GM21390 (cell line): ENCODE data around the gene MACROH2A1.

Experiments
- ATAC-seq: cut with Tn5 transposase; IDR thresholded peaks from one replicate; pipeline ENCODE4 v1.9.1; 2021; ENCODE audit not compliant: unreplicated experiment

MACROH2A1 gene

GRCh38 chr5:135319458-135319857, 79.6 kb downstream of the MACROH2A1 start:
- no peak for ATAC-seq

GRCh38 chr5:135318924-135319323, 80.1 kb downstream of the MACROH2A1 start:
- ATAC-seq: no peak

- no peak for ATAC-seq
Measured at GRCh38 chr5:135318037-135318436, 81.0 kb downstream of the MACROH2A1 start.

GRCh38 chr5:135317286-135317685, 81.7 kb downstream of the MACROH2A1 start:
- ATAC-seq: no peak

- ATAC-seq: no peak
Measured at GRCh38 chr5:135315386-135315785, 83.6 kb downstream of the MACROH2A1 start.

GRCh38 chr5:135313946-135314345, 85.1 kb downstream of the MACROH2A1 start:
- ATAC-seq: no peak

- ATAC-seq: no peak
Measured at GRCh38 chr5:135313405-135313804, 85.6 kb downstream of the MACROH2A1 start.

GRCh38 chr5:135312255-135312935, 86.6 kb downstream of the MACROH2A1 start:
- ATAC-seq: no peak

- ATAC-seq: no peak
Measured at GRCh38 chr5:135310328-135310989, 88.6 kb downstream of the MACROH2A1 start.

GRCh38 chr5:135309391-135310327, 89.4 kb downstream of the MACROH2A1 start:
- no peak for ATAC-seq

- no peak for ATAC-seq
Measured at GRCh38 chr5:135308752-135309151, 90.3 kb downstream of the MACROH2A1 start.

- no peak for ATAC-seq
Measured at GRCh38 chr5:135308245-135308644, 90.8 kb downstream of the MACROH2A1 start.

GRCh38 chr5:135307143-135307903, 91.7 kb downstream of the MACROH2A1 start:
- ATAC-seq: no peak

- ATAC-seq: no peak
Measured at GRCh38 chr5:135306557-135306956, 92.5 kb downstream of the MACROH2A1 start.

- ATAC-seq: no peak
Measured at GRCh38 chr5:135304352-135305221, 94.4 kb downstream of the MACROH2A1 start.

GRCh38 chr5:135303582-135304173, 95.4 kb downstream of the MACROH2A1 start:
- no peak for ATAC-seq

GRCh38 chr5:135296900-135297816, 101.9 kb downstream of the MACROH2A1 start:
- ATAC-seq: no peak

GRCh38 chr5:135295852-135296251, 103.2 kb downstream of the MACROH2A1 start:
- ATAC-seq: no peak
